Measurements from ENCODE around the gene CYB561D2. TPM values are rescaled to one million over a fixed set of nuclear protein-coding genes. Genes with fewer than 3 reads are reported as not detected.

CYB561D2 gene
- total RNA-seq, 1 donor from 2014 or later: 22.3 TPM

GRCh38 chr3:50319181-50319893 is 31.3 kb upstream of the CYB561D2 start:
- TF ChIP-seq CTCF (IDR thresholded peaks at IDR 0.05; ENCODE audit: insufficient read depth, low read length, poor library complexity, severe bottlenecking): no peak
- Histone ChIP-seq H3K36me3 (ENCODE audit: control insufficient read depth, insufficient read depth, low read length) (peaks cover 3% of the 10 kb centered on the region), H3K27me3 (ENCODE audit: control insufficient read depth, insufficient read depth, low read length) (no peaks in the 10 kb centered on the region), H3K4me3 (ENCODE audit: low read depth, low read length) (no peak overlapping the region)
- DNase-seq (ENCODE audit: low read depth): no peak

- Histone ChIP-seq H3K36me3 (ENCODE audit: control insufficient read depth, insufficient read depth, low read length) (peaks cover 3% of the 10 kb centered on the region), H3K4me3 (ENCODE audit: low read depth, low read length) (peak overlapping the region; percentile 81), H3K27me3 (ENCODE audit: control insufficient read depth, insufficient read depth, low read length) (no peaks in the 10 kb centered on the region)
- TF ChIP-seq CTCF (IDR thresholded peaks at IDR 0.05; ENCODE audit: insufficient read depth, low read length, poor library complexity, severe bottlenecking): no peak
- DNase-seq (ENCODE audit: low read depth): no peak
These were observed 30.6 kb upstream of the CYB561D2 start for GRCh38 chr3:50319894-50320625.

- no peaks in the 10 kb centered on the region for H3K27me3 ChIP-seq (ENCODE audit: control insufficient read depth, insufficient read depth, low read length)
- no peak for TF ChIP-seq CTCF (IDR thresholded peaks at IDR 0.05; ENCODE audit: insufficient read depth, low read length, poor library complexity, severe bottlenecking)
- DNase-seq (ENCODE audit: low read depth): no peak
- H3K4me3 ChIP-seq (ENCODE audit: low read depth, low read length): peak overlapping the region; percentile 81
- H3K36me3 ChIP-seq (ENCODE audit: control insufficient read depth, insufficient read depth, low read length): peaks cover 3% of the 10 kb centered on the region
These were observed 29.8 kb upstream of the CYB561D2 start for GRCh38 chr3:50320853-50321335.

- H3K4me3 ChIP-seq (ENCODE audit: low read depth, low read length): peak overlapping the region; percentile 81
- peak; percentile 74 for TF ChIP-seq CTCF (IDR thresholded peaks at IDR 0.05; ENCODE audit: insufficient read depth, low read length, poor library complexity, severe bottlenecking)
- H3K36me3 ChIP-seq (ENCODE audit: control insufficient read depth, insufficient read depth, low read length): peaks cover 3% of the 10 kb centered on the region
- no peak for DNase-seq (ENCODE audit: low read depth)
- H3K27me3 ChIP-seq (ENCODE audit: control insufficient read depth, insufficient read depth, low read length): no peaks in the 10 kb centered on the region
These were observed 29.1 kb upstream of the CYB561D2 start for GRCh38 chr3:50321336-50322114.

- no peaks in the 10 kb centered on the region for H3K27me3 ChIP-seq (ENCODE audit: control insufficient read depth, insufficient read depth, low read length)
- peaks cover 3% of the 10 kb centered on the region for H3K36me3 ChIP-seq (ENCODE audit: control insufficient read depth, insufficient read depth, low read length)
- TF ChIP-seq CTCF (IDR thresholded peaks at IDR 0.05; ENCODE audit: insufficient read depth, low read length, poor library complexity, severe bottlenecking): no peak
- H3K4me3 ChIP-seq (ENCODE audit: low read depth, low read length): peak overlapping the region; percentile 81
- DNase-seq (ENCODE audit: low read depth): no peak
These were observed 28.6 kb upstream of the CYB561D2 start for GRCh38 chr3:50322115-50322385.
